ENCODE data around the gene CHST9.
"Not testable (repeated sequence)": the region's sequence is repeated elsewhere in the genome, so short reads cannot be mapped to it uniquely, and the experiment has no call there.

The CHST9 gene

DNA sequence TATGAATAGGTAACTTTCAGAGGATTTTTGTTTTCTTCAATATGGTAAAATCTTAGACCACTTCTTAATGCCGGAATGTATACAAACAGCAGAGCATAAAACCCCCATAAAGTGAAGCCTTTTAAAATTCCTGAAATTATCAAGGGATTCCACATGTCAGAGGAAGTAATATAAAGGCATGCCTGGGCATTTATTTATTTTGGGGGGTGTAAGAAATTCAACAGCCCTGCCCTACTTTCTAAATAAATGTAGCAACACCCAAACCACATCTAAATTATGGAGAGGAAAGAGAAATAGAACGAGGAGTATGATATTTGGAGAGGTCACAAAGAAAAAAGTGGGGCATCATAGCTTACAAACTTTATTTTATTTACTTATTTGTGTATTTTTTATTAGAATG lies 9.9 kb downstream of the CHST9 start:
- no peak for DNase-seq (ENCODE audit: low read depth in 2 of 3, low spot score in 1 of 3)

- DNase-seq (ENCODE audit: low read depth in 2 of 3, low spot score in 1 of 3) = no peak
Measured at GRCh38 chr18:27171993-27172392, 13.1 kb downstream of the CHST9 start.

GRCh38 chr18:27165412-27165811 lies 19.7 kb downstream of the CHST9 start:
- no peak for DNase-seq (ENCODE audit: low read depth in 2 of 3, low spot score in 1 of 3)

DNA sequence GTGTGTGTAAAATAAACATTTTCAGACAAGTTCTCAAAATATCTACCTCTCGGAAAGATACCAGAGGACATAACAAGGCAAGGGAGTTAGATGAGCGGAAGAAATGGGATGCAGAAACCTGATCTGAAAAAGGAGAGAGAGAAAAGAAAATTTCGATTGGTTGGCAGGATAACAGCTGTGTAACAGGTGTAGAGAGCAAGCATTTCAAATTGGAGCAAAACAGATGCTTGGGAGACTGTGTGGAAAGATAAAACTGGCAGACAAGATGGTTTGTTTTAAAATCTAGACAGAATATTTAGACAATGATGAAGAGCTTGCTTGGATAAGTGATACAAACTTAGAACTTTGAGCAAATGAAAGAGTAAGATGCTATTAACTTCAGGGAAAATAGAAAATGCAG lies 20.2 kb downstream of the CHST9 start:
- DNase-seq (ENCODE audit: low read depth in 2 of 3, low spot score in 1 of 3) = no peak

- not testable (repeated sequence) for DNase-seq (ENCODE audit: low read depth in 2 of 3, low spot score in 1 of 3)
Measured at GRCh38 chr18:27163197-27163716, 21.9 kb downstream of the CHST9 start.

GRCh38 chr18:27149240-27149639 lies 35.9 kb downstream of the CHST9 start:
- not testable (repeated sequence) for DNase-seq (ENCODE audit: low read depth in 2 of 3, low spot score in 1 of 3)

- DNase-seq (ENCODE audit: low read depth in 2 of 3, low spot score in 1 of 3) = no peak
Measured at GRCh38 chr18:27144672-27145071, 40.4 kb downstream of the CHST9 start.

DNA sequence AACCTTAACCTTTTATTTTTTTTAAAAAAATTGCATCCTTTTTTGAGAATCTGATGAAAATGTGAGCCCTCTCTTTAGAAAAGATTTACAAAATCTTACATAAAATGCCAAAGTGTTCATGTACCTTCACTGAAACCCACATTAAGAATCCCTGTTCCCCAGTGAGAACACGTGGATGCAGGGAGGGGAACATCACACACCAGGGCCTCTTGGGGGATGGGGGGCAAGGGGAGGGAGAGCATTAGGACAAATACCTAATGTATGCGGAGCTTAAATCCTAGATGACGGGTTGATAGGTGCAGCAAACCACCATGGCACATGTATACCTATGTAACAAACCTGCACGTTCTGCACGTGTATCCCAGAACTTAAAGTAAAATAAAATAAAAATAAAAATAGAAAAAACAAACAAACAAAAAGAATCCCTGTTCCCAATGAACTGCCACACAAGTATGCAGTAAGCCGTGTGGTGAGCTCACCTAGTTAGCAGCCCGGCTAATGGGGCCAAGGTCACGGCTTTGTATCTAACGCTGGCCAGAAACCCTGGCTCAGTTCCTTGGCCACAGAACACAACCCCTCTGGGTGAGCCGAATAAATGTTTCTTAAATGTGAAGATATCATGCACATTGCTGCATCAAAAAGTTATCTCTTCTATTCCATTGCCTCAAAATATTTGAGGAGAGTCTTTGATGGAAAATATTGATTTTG lies 41.4 kb downstream of the CHST9 start:
- DNase-seq (ENCODE audit: low read depth in 2 of 3, low spot score in 1 of 3) = no peak

DNA sequence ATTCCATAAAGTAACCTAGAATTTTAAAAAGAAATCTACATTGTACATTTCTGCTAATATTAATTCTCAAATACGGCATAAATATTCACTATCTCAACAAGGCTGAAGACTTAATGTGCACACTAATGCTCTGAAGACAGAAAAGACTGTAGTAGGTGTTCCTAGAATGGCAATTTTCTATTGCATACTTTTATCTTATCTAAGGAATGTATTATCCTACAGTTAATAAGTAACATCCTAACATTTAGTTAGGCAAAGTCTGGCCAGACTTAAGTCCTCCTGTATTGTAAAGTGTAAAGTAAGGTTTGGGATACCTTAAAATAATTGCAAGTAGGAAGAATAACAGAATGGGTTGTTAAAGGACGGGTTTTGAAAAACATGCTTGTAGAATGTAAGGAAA lies 42.2 kb downstream of the CHST9 start:
- DNase-seq (ENCODE audit: low read depth in 2 of 3, low spot score in 1 of 3) = no peak

DNA sequence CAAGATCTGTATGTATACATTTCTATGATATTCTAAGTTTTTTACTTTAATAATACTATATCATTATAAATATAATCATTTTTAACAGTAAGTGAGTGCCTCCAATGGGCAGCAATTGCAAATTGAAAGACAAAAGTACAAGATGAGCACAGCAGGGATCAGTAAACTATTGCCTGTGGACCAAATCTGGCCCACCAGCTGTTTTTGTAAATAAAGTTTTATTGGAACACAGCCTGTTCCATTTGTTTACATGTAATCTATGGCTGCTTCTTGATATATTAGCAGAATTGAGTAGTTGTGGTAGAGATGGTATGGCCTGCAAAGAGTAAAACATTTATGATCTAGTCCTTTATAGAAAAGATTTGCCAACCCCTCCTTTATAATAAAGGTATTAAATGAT lies 43.2 kb downstream of the CHST9 start:
- no peak for DNase-seq (ENCODE audit: low read depth in 2 of 3, low spot score in 1 of 3)

DNA sequence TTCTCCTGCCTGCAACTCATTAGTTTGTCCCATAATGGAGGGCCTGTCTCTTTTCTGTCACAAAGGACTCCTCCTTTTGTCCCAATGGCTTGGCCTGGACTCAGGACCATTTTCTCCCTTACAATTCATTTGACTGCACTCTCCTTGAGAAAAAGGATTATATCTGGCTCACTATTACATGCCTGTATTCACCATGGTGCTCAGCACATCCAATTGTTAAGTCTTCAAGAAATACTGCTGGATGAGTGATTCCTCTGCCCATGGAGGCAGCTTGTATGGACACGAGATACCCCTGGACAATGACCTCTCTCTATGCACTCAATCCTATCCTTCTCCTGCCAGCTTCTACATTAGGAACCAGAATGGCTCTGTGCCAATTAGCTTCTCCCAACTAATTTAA lies 47.0 kb downstream of the CHST9 start:
- no peak for DNase-seq (ENCODE audit: low read depth in 2 of 3, low spot score in 1 of 3)

- no peak for DNase-seq (ENCODE audit: low read depth in 2 of 3, low spot score in 1 of 3)
Measured at GRCh38 chr18:27136208-27136535, 48.9 kb downstream of the CHST9 start.

DNA sequence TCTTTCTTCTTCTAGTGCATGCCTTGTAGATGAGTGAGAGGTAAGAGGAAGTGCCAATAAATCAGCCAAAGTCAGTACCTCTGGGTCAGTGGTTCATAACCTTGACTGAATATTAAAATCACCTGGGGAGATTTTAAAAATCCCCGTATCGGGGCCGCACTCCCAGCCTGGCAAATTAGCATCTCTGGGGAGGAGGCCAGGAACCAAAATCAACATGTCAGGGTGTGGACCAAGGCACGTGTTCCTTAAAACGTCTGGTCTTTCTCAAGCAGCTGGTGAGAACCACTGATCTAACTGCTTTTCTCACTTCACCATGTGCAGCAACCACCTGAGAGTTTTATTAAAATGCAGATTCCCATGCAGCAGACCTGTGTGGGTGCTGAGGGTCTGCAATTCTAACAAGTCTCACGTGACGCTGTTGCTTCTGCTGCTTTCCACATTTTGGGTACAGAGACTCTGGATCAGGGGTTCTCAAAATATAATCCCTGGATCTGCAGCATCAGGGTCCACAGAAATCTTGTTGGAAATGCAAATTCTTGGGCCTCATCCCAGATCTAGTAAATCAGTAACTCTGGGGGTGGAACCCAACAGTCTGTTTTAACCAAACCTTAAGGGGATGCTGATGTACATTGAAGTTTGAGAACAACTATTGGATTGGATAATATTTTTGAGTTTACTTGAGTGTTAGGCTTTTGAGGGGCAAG lies 49.5 kb downstream of the CHST9 start:
- no peak for DNase-seq (ENCODE audit: low read depth in 2 of 3, low spot score in 1 of 3)

DNA sequence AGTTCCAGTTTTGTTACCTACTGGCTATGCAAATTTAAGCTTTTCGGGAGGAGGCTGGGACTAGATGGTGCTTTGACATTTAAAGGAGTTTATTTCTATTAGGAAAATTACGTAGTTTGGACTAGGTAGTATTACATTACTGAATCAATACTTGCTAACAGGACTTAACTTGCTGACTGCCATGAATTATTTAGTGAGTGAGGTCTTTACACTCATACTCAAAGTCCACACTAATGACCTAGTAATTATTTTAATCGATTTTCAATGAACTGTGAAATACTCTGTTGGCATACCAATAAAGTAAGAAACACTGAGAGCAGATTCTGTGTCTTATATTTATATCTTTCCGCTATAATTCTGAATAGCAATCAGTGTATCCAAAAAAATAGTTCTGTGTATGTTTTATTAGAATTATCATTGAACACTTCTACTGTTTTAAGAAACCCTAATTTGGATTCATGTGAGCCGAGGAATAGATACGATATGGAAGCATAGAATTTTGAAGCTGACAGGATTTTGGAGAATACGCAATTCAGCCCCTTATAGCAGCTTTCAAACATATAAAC lies 55.0 kb downstream of the CHST9 start:
- DNase-seq (ENCODE audit: low read depth in 2 of 3, low spot score in 1 of 3) = no peak

- DNase-seq (ENCODE audit: low read depth in 2 of 3, low spot score in 1 of 3) = no peak
Measured at GRCh38 chr18:27124196-27124595, 60.9 kb downstream of the CHST9 start.

GRCh38 chr18:27121108-27121507 lies 64.0 kb downstream of the CHST9 start:
- DNase-seq (ENCODE audit: low read depth in 2 of 3, low spot score in 1 of 3) = no peak

- no peak for DNase-seq (ENCODE audit: low read depth in 2 of 3, low spot score in 1 of 3)
Measured at GRCh38 chr18:27120246-27120645, 64.9 kb downstream of the CHST9 start.

DNA sequence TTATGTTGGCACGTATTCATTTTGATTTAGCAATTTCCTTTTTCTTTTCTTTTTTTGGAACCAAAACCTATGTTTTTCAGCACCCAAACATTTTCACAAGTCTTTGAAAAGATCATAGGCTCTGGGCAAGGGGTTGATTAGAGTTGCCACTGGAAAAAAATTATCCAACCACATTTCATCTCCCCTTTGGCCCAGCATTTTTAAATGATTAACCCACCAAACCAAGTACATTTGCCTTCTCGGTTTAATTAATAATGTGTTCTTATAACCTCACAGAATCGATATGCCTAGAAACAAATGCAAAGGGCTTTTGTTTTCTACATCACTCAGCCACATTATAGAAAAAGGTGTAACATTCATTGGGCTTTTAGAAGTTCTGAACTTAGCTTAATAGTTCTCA lies 66.1 kb downstream of the CHST9 start:
- DNase-seq (ENCODE audit: low read depth in 2 of 3, low spot score in 1 of 3) = no peak

GRCh38 chr18:27114842-27115241 lies 70.3 kb downstream of the CHST9 start:
- no peak for DNase-seq (ENCODE audit: low read depth in 2 of 3, low spot score in 1 of 3)

DNA sequence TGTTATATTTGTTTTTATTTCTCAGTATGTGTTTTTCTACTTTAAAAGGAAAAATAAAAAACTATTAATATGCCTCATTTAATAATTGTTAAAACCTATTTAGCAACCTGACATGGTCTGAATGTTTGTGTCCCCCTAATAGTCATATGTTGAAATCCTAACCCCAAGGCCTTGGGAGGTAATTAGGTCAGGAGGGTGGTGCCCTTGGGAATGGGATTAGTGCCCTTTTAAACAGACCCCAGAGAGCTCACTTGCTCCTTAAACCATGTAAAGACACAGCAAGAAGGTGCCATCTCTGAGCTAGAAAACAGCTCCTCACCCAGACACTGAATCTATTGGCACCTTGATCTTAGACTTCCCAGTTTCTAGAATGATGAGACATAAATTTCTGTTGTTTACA lies 71.8 kb downstream of the CHST9 start:
- DNase-seq (ENCODE audit: low read depth in 2 of 3, low spot score in 1 of 3) = no peak

DNA sequence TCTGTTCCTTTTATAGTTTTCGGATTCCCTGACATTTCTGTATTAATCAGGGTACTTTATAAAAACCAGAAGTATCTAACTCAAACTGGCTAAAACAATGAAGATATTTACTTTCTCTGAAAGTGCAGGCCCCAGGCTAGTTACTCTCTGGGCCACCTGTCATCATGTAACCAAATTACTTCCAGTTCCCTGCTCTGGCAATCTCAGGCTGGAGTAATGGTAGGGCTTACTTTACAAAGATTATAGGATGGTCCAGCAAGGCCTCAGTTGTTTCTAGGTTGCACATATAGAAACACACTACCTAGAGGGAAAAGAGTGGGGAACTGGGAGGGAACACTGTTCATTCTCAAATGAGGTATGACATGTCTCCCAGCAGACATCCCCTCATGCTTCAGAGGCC lies 74.8 kb downstream of the CHST9 start:
- DNase-seq (ENCODE audit: low read depth in 2 of 3, low spot score in 1 of 3) = no peak

DNA sequence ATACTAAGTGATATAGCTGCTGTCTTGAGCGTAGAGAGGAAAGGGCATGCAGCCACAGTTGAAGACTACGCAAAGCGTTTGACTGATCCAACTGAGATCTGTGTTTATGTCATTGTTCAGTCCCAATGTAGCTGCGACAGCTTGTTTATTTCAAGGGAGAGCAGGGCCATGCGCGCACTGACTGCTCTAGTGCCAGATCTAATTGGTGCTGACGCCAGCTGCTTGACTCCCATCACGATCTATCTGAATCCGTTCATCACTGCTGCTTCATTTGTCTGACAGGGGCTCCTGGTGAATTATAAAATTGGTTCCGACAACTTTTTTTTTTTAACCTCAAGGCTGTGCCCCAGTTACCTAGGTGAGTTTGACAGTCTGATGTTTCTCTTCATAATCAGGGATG lies 75.7 kb downstream of the CHST9 start:
- DNase-seq (ENCODE audit: low read depth in 2 of 3, low spot score in 1 of 3) = no peak

GRCh38 chr18:27108842-27109241 lies 76.3 kb downstream of the CHST9 start:
- DNase-seq (ENCODE audit: low read depth in 2 of 3, low spot score in 1 of 3) = no peak

Measured in stimulated activated CD4-positive, alpha-beta T cell treated with anti-CD3 and anti-CD28 coated beads, Interleukin-12 subunit alpha, Interleukin-12 subunit beta, amount 100 ng/mL, for 48 hours (primary cell).